NCI-H2196 (cell line): ENCODE results near the gene SUCLA2.
"Not testable (repeated sequence)": the region's sequence is repeated elsewhere in the genome, so short reads cannot be mapped to it uniquely, and the experiment has no call there.

Experiments
- DNase-seq: peaks from one replicate; lab custom pipeline; 2025; ENCODE audit not compliant: unreplicated experiment; lab: John Stamatoyannopoulos, UW

SUCLA2 gene

DNA sequence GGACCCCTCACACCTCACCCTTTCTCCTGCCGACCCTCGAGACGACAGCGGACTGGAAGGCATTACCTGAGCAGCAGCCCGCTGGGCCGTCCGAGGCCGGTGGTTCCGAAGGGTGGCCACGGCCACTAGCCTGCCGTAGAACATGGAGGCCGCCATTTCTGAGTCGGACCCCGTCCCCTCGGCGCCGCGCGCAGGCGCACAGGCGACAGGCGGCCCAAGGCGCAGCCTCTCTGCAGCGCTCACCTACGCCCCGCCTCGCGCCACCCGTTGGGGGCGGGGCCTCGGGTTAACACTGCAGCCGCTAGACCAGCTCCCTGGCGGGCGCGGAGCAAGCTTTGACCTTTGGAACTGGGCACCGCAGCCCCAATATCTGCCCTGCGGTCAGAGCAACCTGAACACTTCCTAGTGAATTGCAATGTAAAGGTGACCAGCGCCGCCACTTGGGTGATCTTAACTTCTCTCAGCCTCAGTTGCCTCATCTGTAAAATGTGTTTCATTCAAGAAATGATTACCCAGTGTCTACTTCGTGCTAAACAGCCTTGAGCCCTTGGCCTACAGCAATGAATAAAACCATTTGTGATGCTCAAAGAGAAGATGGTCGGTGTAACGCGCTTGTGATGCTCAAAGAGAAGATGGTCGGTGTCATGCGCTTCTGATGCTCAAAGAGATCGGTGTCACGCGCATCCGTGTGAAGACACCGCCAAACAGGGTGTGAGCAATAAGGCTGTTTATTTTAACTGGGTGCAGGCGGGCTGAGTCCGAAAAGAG lies at the start of gene SUCLA2:
Gene SUCLA2, minus strand, starts transcription at position 160 of the 768 bp plus-strand sequence. Its CDS starts 4 bp downstream, at position 156.
- DNase-seq = peak; percentile 81

DNA sequence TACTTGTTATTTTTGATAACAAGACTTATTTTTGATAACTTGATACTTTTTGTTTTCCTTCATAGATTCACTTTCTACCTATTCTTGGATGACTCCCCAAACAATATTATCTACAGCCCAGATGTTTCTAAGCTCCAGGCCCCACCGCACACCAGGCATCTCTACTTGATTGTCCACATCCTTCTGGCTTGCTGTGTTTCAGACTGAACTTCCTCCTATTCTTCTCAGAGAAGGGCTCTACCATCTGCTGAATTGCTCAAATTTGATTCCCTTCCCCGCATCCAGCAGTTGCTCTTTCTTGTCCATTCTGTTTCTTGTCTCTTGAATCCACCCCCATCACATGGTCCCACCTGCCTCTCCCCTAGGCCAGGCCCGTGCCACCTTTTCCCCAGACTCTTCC lies 49.5 kb upstream of the SUCLA2 start:
- no peak for DNase-seq

DNA sequence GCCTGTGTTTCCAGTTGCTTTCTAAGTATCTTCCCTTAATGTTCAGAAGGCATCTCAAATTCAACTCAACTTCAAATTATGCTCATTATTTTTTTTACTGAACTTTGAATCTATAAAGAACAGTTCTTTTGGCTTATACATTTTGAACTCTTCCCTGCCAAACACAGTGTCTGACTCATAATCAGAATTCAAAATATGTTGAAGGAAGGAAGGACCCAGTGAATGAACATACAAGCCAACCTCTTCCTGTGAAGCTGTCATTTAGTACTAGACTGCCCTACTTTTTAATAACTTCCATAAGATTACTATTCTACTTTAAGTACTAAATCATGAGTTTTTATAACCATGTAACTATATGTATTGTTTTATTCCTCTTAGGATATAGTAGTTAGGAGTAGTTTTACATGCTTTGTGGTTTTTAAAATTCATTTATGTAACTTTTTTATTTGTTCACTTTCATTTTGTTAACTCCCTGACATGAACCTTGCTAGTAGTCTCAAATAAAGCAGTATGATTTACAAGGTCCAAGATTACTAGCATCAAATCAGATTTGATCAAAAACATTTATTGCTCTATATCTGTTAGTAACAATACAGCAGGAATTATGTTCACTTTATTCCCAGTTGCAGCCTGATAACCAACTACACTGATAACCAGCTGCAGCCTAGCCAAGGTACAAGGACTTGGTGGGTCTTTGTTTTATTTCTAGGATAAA lies 42.9 kb upstream of the SUCLA2 start:
- DNase-seq = no peak

DNA sequence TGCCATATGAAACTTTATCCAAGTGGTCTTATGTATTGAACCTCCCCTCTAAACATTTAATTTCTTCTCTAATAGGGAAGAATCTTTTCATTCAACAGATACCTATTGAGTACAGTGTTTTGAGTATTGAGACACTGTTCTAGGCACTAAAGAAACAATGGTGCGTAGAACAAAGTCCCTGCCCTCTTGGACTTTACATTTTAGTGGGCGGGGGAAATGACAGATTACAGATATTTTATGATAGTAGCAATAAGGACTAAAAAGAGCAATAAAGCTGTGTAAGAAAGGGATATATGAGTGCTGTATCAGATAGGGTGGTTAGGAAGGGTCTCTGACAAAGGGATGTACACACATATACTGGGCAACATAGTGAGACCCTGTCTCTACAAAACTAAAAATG lies 41.8 kb upstream of the SUCLA2 start:
- DNase-seq = no peak

DNA sequence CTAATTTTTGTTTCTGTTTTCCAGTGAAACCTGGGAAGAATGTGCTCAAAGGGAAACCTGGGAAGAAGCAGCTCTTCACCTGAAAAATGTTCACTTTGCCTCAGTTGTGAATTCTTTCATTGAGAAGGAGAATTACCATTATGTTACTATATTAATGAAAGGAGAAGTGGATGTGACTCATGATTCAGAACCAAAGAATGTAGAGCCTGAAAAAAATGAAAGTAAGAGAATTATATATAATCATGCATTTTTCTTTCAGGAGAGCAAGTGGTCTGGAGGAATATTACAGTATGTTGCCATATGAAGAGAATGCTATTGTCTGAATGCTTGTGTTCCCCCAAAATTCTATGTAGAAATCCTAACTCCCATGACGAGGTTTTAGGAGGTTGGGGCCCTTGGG lies 39.8 kb upstream of the SUCLA2 start:
- no peak for DNase-seq

DNA sequence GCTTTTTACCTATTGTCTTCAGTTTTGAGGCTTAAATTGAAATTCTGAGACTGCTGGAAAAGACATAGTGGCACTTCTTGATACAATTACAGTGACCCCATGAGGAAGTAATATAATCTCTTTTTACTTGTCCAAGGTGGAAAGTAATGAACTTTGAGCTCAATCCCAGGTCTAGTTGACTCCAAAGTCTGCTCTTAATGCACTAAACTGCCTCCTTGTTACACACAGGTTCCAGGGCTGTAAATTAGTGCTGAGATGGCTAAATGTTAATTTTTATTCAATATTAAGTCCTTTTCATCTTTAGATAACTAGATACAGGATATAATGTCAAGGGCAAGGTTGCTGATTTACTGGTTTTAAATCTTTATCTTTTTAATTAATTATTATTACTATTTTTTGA lies 39.0 kb upstream of the SUCLA2 start:
- no peak for DNase-seq

DNA sequence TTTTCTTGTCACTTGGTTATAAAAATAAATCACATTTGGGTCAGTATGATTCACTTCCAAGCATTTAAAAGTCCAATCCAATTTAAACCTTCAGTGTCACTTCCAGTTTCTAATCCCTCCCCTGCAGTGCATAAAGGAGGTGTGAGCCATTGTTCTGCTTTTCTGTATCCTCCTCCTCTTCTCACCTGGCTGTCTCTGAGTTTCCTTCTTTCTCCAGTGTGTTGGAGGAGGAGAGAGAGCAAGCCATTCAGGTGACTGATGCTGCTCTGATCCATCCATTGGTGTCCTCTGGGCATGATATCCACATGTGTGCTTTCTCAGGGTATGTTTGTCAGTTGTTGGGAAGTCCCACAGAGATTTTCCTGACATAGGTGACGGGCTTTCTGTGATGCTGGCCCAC lies 37.7 kb upstream of the SUCLA2 start:
- DNase-seq = no peak

DNA sequence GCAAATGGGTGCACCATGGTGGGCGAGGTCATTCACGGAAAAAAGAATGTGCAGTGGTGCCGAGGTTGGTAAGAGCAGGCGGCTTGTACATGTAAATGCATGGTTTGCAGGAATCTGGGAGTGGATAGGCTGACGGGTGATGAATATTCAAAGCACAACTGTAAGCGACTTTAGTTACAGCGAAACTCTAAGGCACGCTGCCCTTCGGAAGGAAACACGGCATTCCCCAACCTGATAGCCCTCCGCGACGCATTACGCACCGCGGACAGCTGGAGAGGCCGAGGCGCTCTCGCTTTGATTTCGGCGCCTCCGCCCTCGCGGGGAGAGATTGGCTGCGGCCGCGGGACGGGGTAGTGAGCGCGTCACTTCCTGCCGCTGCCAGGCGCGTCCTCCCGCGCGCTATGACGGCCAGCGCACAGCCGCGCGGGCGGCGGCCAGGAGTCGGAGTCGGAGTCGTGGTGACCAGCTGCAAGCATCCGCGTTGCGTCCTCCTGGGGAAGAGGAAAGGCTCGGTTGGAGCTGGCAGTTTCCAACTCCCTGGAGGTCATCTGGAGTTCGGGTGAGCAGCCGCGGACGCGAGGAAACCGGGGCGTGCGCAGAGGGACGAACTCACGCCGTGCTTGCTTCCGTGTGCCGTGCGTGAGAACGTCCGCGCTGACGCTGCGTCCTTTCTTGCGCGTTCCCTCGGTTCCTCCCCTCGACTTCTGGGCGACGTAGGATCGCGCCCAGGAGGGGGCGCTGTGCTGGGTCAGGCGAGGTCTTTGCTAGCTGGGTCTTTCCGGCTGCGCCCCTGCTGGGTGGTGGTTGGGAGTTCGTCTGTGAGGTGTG lies 36.5 kb upstream of the SUCLA2 start, which contains the start of gene NUDT15:
Gene NUDT15, plus strand, starts transcription at position 381 of the 828 bp plus-strand sequence. Its CDS starts 21 bp downstream, at position 402.
- peak; percentile 88 for DNase-seq

DNA sequence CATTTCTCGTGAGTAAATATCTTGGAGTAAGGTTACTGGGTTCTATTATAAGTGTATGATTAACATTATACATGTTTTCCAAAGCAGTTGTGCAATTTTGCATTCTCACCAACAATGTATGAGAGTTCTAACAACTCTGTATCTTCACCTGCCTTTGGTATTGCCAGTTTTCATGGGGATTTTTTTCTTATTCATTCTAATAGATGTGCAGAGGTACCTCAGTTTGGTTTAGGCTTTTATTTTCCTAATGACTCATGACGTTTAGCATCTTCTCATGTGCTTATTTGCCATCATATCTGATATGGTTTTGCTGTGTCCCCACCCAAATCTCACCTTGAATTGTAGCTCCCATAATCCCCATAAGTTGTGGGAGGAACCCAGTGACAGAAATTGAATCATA lies 28.8 kb upstream of the SUCLA2 start:
- no peak for DNase-seq

DNA sequence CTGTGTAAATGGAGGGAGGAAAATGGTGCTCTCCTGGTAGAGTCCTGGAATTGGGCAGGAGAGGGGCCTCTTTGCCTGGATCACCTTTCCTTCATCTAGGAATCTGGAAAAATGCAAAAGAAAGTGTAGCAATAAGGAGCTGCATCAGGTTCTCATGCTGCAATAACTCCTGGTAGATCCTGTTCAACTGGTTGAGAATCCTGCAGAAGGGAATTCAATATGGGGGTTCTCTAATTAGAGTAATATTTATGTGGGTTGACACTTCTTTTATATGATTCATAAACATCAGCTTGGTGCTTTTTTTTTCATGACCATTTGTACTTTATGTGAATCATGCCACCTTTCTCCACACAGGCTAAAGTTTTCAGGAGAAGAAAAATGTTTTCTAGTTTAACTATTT lies 27.0 kb upstream of the SUCLA2 start:
- DNase-seq = no peak

DNA sequence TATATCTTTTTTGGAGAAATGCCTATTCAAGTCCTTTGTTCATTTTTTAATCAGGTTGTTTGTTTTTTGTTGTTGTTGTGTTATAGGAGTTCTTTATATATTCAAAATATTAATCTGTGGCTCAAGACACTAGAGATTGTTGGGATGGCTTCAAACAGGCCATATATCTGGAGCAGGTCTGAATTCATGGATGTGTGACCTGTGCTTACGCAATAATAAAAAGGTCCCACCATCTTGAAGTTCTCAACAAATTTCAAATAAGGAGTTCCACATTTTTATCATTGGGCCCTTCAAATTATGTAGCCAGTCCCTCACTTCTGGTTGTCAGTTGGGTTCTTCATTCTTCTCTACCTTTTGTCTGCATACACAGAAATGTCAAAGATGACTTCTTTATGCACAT lies 18.7 kb upstream of the SUCLA2 start:
- no peak for DNase-seq

DNA sequence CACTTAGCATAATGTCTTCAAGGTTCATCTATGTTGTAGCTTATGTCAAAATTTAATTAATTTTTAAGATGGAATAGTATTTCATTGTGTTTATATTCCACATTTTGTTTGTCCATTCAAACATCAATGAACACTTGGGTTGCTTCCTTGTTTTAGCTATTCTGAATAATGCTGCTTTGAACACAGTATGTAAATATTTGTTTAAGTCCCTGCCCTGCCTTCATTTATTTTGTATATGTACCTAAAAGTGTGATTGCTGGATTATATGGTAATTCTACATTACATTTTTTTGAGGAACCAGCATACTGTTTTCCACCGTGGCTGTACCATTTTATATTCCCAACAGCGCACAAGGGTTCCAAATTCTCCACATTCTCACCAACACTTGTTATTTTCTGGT lies 17.6 kb upstream of the SUCLA2 start:
- DNase-seq = no peak

DNA sequence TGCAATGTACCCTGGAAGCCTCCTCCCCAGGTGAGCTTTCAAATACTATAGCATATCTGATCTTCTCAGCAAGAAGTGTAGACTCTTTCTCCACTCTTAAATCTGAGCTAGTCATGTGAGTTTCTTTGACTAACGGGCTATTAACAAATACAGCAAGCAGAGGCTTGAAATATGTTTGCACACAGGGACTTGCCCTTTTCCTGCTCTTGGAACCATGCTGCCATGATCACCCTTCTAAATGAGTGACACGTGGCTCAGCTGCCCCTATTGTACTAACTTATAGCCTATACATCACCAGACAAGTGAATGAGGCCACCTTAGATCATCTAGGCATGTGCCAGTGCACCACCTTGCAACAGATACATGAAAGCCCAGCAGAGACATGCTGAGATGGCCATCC lies 13.3 kb upstream of the SUCLA2 start:
- DNase-seq = no peak

DNA sequence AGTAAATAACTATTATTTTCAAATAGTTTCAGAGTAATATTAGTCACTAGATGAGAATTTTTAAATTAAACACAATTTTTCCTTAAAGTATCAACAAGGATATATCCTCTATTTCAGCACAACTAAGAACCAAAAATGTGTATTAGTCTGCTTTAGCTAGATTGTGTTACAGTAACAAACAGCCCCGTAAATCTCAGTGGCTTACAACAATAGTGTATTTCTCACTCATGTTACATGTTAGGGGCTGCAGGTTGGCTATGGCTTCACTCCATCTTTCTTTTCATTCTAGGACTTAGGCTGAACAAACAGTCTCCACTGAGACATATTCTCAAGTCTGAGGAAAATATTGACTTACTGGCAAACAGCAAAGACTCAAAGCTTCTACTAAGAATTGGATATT lies 11.6 kb upstream of the SUCLA2 start:
- no peak for DNase-seq

DNA sequence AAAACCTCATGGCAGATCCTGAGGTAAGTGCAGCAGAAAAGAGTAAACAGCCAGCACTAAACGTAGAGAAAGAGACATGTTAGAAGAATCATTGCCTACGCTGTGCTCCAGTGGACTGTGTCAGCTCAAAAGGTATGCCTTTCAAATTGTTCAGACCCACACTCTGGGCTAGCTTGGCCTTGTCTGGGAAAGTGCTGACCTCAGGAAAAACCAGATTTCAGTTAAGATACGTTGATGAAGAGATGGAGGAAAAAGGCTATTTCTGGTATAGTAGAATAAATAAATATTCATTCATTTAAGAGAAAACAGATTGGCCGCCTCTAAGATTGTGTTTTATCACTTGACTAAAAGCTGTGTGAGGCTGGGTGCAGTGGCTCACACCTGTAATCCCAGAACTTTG lies 9.6 kb upstream of the SUCLA2 start:
- DNase-seq = no peak

DNA sequence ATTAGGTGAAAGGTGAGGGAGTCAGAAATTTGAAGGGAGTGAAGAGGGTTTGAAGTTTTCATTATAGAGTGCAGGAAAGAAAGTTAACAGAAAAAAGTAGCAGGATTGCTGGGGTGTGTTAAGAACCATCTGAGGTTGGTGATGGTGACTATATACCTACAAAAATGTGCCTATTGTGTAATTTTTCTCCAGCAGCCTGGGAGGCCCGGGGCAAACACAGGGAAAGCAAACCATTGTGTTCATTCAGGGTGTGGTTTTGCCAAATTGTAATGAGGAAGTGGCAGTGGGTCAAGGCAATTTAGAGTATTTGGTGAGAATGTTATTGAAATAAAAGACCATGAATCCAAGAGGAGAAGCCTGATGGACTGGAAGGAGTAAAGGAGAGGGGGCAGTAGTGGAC lies 8.2 kb upstream of the SUCLA2 start:
- no peak for DNase-seq

DNA sequence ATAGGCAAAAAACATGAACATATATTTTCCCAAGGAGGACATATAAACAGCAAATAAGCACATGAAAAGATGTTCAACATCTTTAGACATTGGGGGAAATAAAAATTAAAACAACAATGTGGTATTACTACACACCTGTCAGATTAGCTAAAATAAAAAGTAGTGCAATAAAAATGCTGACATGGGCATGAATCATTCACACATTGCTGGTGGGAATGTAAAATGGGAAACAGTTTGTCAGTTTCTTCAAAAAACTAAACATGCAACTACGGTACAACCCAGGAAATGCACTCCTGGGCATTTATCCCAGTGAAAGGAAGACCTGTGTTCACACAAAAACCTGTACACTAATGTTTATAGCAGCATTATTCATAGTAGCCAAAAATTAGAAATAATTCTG lies 5.3 kb upstream of the SUCLA2 start:
- DNase-seq = no peak

DNA sequence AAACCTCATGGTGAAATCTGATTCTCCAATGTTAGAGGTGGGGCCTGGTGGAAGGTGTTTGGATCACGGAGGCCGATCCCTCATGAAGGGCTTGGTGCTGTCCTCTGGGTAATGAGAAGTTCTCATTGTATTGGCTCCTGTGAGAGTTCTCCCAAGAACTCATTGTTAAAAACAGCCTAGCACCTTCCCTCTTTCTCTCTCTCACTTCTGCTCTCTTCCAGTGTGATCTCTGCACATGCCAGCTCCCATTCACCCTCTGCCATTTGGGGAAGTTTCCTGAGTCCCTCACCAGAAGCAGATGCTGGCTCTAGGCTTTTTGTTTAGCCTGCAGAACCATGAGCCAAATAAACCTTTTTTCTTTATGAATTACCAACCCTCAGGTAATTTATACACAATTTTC lies 3.1 kb upstream of the SUCLA2 start:
- no peak for DNase-seq

DNA sequence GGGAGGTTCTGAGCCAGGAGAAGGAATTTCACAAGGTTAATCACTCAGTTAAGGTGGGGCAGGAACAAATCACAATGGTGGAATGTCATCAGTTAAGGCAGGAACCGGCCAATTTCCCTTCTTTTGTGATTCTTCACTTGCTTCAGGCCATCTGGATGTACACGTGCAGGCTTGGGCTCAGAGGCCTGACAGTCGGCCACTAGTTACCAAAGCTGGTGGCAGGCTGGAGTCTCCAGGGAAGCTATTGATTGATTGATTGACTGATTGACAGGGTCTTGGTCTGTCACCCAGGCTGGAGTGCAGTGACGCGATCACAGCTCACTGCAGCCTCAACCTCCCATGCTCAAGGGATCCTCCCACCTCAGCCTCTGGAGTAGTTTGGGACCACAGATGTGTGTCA lies 926 bp upstream of the SUCLA2 start:
- not testable (repeated sequence) for DNase-seq

DNA sequence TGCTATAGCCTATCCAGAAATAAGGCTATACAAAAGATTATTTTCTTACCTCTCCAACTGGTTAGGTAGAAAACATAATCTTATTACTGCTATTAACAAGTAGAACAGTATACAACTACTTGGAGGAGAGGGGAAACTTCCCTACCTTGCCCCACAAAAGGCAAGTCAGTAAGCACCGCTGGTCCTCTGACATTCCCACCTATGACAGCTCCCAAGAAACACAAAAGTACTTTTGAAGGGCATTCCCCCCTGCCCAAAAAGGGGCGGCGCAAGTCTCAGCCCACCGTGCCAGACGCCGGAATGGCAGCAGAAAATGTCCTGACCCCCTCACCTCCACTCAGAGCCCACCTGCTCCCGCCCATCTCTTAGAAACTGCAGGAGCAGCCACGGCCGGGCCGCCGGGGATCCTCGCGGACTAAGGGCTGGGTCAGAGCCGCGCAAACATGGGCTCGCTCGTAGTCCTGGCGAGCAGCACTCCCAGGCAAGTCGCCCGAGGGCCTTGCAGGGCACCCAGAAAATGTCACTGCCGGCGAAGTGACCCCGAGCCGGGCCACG lies 437 bp downstream of the SUCLA2 start:
- DNase-seq = no peak

DNA sequence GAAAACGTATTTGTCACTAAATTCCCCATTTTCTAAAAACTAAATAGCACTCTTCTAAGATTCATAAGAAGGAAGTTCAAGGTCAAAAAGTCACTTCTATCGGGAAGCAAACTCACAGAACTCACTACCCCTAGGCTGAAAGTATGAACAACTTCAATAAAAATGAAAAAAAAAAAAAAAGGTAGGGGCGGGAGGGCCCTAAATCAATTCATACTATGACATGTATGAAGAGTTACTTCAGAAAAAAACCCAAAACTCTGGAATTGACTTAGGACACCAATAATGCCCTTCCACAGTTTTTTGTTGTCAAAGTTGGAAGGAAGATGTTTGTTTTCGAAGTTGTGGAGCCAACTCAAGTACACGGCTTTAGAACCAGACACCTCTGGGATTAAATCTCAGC lies 1.1 kb downstream of the SUCLA2 start:
- no peak for DNase-seq
